SKM-1 treated with dmso at 0.1 percent for 144 hours (cell line): ENCODE data around the gene SKP2.
"Not testable (repeated sequence)": the region's sequence is repeated elsewhere in the genome, so short reads cannot be mapped to it uniquely, and the experiment has no call there.

Experiments used
- DNase-seq: peaks from one replicate; lab custom pipeline; 2025; ENCODE audit not compliant: unreplicated experiment; lab: John Stamatoyannopoulos, UW

The SKP2 gene

GRCh38 chr5:36198783-36199182, 46.9 kb downstream of the SKP2 start:
- DNase-seq: not testable (repeated sequence)

GRCh38 chr5:36199620-36200019, 47.7 kb downstream of the SKP2 start:
- DNase-seq: no peak

- DNase-seq: no peak
Observed at GRCh38 chr5:36200513-36200912, 48.6 kb downstream of the SKP2 start.

GRCh38 chr5:36202521-36202961, 50.6 kb downstream of the SKP2 start:
- no peak for DNase-seq

DNA sequence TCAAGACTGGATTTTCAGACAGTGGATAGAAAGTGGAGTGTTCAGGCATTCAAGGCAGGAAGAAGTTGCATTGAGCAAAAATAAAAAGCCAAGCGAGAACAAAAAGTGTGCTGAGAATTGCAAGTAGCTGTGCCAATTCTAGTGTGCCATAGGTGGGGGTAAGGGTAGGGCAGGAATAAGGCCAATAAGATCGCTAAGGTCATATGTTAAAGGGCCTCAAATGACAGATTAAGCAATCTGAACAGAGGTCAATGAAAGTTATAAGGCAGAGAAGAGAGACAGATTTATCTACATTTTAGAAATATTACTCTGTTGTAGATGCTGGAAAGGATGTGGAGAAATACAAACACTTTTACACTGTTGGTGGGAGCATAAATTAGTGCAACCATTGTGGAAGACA, 53.4 kb downstream of the SKP2 start:
- no peak for DNase-seq

DNA sequence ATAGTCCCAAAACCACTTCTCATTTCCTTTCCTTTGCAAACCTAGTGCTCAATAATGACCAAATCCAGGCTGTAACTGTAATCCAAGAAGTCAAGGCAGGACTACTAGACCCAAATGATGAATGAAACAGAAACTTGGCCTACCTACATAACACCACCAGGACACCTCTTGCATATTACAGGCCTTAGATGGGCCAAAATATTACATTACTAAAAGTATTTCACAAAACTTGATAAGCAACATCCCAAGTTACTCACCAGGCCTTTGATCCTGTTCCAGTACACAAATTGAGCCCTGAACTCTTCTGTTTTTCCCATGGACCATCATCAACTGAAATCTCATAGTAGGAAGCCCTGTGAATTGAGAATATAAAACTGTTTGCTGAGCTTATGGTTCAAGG, 55.0 kb downstream of the SKP2 start:
- no peak for DNase-seq

DNA sequence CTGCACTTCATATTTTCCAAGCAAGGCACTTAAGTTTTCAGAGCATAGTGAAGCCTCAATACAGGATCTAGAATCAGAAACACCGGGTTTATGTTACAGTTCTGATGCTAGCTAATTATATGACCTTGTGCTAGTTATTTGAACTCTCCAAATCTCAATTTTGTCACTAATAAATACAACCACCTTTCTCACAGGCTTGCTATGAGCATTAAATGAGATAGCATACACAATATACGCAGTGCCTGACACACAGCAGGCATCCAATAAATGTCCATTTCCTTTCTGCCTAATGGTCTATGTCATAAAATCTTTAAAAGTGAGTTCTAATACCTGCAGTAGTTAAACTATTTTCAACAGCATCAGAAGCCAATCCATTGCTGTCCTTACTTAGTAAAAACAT, 56.9 kb downstream of the SKP2 start:
- DNase-seq: no peak

GRCh38 chr5:36209664-36210063, 57.8 kb downstream of the SKP2 start:
- DNase-seq: no peak

DNA sequence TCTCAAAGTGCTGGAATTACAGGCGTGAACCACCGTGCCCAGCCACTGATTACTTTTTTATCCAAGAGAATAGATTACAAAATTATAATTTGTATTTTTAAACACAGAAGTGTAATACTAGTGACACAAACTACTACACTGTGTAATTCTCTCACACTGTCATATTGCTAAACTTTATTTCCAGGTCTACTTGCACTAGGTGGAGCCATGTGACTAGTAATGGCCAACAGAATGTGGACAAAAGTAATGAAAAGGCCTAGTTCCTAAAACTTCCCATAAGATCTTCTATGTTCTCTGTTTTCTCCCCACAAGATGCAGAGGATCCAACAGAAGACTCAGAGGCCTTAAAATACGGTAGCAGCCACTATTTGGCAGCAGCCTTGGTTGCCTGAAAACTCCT, 62.5 kb downstream of the SKP2 start:
- DNase-seq: no peak

GRCh38 chr5:36215910-36216309, 64.0 kb downstream of the SKP2 start:
- no peak for DNase-seq

- DNase-seq: no peak
Observed at GRCh38 chr5:36217567-36217966, 65.7 kb downstream of the SKP2 start.

DNA sequence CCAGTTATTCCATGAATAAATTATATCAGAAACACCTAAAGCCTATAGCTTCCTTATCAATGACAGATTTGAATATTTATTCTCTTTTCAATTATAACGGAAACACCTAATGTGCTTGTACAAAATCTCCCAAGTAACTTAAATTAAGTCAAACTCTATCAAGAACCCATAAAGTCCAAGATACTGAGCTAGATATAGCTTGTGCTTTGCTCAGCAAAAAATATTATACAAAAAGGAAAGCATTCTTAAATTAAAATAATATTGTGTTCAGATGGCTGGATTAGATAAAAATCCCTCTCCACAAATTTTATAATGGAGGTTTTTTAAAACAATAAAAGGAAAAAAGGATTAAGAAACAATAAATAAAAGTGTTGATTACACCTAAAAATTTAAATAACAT, 66.1 kb downstream of the SKP2 start:
- DNase-seq: no peak

GRCh38 chr5:36222620-36223019, 70.7 kb downstream of the SKP2 start:
- no peak for DNase-seq

GRCh38 chr5:36227046-36227445, 75.1 kb downstream of the SKP2 start:
- DNase-seq: no peak

- no peak for DNase-seq
Observed at GRCh38 chr5:36228505-36228904, 76.6 kb downstream of the SKP2 start.

DNA sequence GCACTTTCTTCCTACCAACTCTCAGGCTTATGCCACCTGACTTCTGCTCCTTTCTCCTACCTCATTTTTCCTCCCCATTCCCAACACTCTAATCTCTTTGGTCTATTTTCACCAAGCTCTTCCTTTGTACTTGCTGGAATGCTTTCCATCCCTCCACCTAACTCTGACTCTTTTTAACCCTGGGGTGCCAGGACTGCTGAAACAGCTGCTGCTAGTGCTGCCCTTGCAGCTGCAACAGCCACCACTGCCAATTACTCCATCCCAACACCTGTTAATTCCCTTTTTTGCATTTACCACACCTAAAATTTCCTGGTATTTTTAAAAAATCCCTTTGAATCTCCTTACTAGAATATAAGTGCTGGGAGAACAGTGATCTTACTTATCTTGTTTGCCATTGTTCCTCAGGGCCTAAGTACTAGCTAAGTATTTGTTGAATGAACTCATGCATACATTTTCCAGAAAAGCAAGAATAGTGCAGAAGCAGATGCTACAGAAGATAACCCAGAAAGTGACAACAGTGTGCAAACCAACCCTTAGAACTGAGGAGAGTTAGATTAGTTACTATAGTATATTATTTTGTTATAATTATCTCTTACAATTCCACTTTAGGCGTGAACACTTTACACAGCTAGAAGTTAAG, 78.4 kb downstream of the SKP2 start:
- no peak for DNase-seq

GRCh38 chr5:36232533-36232932, 80.6 kb downstream of the SKP2 start:
- DNase-seq: no peak
